ENCODE data around the gene CD19. TPM values are rescaled to one million over a fixed set of nuclear protein-coding genes. Genes with fewer than 3 reads are reported as not detected.

CD19 gene
- total RNA-seq, 1 donor from 2014 or later, result not detected

- H3K27me3 Mint-ChIP-seq (ENCODE audit: unreplicated experiment), result peaks cover 2% of the 10 kb centered on the region
- H3K9me3 Mint-ChIP-seq (ENCODE audit: unreplicated experiment), result no peaks in the 10 kb centered on the region
- H3K36me3 Mint-ChIP-seq (ENCODE audit: low read depth, unreplicated experiment), result no peaks in the 10 kb centered on the region
- TF ChIP-seq, protein P1, sequence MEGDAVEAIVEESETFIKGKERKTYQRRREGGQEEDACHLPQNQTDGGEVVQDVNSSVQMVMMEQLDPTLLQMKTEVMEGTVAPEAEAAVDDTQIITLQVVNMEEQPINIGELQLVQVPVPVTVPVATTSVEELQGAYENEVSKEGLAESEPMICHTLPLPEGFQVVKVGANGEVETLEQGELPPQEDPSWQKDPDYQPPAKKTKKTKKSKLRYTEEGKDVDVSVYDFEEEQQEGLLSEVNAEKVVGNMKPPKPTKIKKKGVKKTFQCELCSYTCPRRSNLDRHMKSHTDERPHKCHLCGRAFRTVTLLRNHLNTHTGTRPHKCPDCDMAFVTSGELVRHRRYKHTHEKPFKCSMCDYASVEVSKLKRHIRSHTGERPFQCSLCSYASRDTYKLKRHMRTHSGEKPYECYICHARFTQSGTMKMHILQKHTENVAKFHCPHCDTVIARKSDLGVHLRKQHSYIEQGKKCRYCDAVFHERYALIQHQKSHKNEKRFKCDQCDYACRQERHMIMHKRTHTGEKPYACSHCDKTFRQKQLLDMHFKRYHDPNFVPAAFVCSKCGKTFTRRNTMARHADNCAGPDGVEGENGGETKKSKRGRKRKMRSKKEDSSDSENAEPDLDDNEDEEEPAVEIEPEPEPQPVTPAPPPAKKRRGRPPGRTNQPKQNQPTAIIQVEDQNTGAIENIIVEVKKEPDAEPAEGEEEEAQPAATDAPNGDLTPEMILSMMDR (IDR thresholded peaks at IDR 0.05; ENCODE audit: unreplicated experiment), result no peak
- H3K4me3 Mint-ChIP-seq (ENCODE audit: unreplicated experiment), result no peak overlapping the region
- H3K27ac Mint-ChIP-seq (ENCODE audit: unreplicated experiment), result no peak overlapping the region
- H3K4me1 Mint-ChIP-seq (ENCODE audit: unreplicated experiment), result no peaks in the 10 kb centered on the region
- DNase-seq (ENCODE audit: low spot score), result no peak
Observed at GRCh38 chr16:28898942-28899341, 32.8 kb upstream of the CD19 start.

DNA sequence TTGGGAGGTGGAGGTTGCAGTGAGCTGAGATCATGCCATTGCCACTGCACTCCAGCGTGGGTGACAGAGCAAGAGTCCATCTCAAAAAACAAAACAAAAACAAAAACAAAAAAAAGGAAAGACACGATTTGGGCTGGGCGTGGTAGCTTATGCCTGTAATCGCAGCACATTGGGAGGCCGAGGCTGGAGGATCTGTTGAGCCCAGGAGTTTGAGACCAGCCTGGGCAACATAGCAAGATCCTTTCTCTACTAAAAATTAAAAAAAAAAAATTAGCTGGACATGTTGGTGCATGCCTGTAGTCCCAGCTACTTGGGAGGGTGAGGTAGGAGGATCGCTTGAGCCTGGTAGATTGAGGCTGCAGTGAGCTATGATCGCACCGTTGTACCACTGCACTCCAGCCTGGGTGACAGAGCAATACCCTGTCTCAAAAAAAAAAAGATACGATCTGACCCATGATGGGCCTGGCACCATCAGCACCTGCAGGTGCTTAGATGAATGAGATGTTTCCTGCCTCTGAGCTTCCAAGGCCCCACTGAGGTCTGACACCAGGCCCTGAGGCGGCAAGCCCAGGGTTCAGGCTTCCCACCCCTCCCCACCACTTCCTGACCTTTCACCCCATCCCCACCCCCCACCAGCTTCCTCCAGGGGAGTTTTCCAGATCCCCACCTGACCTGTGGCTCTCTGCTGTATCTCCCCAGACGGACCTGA, 31.7 kb upstream of the CD19 start:
- Mint-ChIP-seq H3K4me3 (ENCODE audit: unreplicated experiment) (no peak overlapping the region), H3K4me1 (ENCODE audit: unreplicated experiment) (no peaks in the 10 kb centered on the region), H3K36me3 (ENCODE audit: low read depth, unreplicated experiment) (no peaks in the 10 kb centered on the region), H3K27me3 (ENCODE audit: unreplicated experiment) (peaks cover 1% of the 10 kb centered on the region), H3K27ac (ENCODE audit: unreplicated experiment) (peak overlapping the region; percentile 36), H3K9me3 (ENCODE audit: unreplicated experiment) (no peaks in the 10 kb centered on the region)
- DNase-seq (ENCODE audit: low spot score), result no peak
- TF ChIP-seq, protein P1 (IDR thresholded peaks at IDR 0.05; ENCODE audit: unreplicated experiment), result no peak

GRCh38 chr16:28900601-28901000, 31.2 kb upstream of the CD19 start:
- Mint-ChIP-seq H3K27ac (ENCODE audit: unreplicated experiment) (no peak overlapping the region), H3K9me3 (ENCODE audit: unreplicated experiment) (no peaks in the 10 kb centered on the region), H3K27me3 (ENCODE audit: unreplicated experiment) (peaks cover 1% of the 10 kb centered on the region), H3K4me3 (ENCODE audit: unreplicated experiment) (no peak overlapping the region), H3K4me1 (ENCODE audit: unreplicated experiment) (no peaks in the 10 kb centered on the region), H3K36me3 (ENCODE audit: low read depth, unreplicated experiment) (no peaks in the 10 kb centered on the region)
- no peak for DNase-seq (ENCODE audit: low spot score)
- TF ChIP-seq, protein P1 (IDR thresholded peaks at IDR 0.05; ENCODE audit: unreplicated experiment), result no peak

GRCh38 chr16:28901862-28902261, 29.9 kb upstream of the CD19 start:
- H3K27me3 Mint-ChIP-seq (ENCODE audit: unreplicated experiment), result peaks cover 1% of the 10 kb centered on the region
- H3K4me1 Mint-ChIP-seq (ENCODE audit: unreplicated experiment), result no peaks in the 10 kb centered on the region
- H3K36me3 Mint-ChIP-seq (ENCODE audit: low read depth, unreplicated experiment), result no peaks in the 10 kb centered on the region
- no peak for DNase-seq (ENCODE audit: low spot score)
- no peak overlapping the region for H3K4me3 Mint-ChIP-seq (ENCODE audit: unreplicated experiment)
- TF ChIP-seq, protein P1 (IDR thresholded peaks at IDR 0.05; ENCODE audit: unreplicated experiment), result no peak
- H3K27ac Mint-ChIP-seq (ENCODE audit: unreplicated experiment), result no peak overlapping the region
- no peaks in the 10 kb centered on the region for H3K9me3 Mint-ChIP-seq (ENCODE audit: unreplicated experiment)

DNA sequence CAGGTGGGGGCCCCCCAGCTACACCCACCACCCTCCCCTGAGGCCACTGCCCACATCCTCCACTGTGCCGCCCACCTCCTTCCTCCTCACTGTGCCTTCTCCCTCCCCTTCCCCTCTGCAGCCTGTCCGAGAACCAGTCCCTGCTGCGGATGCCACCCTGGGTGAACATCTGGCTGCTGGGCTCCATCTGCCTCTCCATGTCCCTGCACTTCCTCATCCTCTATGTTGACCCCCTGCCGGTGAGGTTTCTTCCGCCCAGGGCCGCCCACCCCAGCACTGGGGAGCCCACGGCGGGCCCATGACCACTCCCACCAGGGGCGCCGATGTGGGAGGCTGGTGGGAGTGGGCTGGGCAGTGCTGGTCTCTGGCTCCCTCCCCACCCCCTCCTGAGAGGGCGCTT, 28.9 kb upstream of the CD19 start:
- Mint-ChIP-seq H3K27me3 (ENCODE audit: unreplicated experiment) (peaks cover 1% of the 10 kb centered on the region), H3K27ac (ENCODE audit: unreplicated experiment) (no peak overlapping the region), H3K9me3 (ENCODE audit: unreplicated experiment) (no peaks in the 10 kb centered on the region), H3K36me3 (ENCODE audit: low read depth, unreplicated experiment) (no peaks in the 10 kb centered on the region), H3K4me3 (ENCODE audit: unreplicated experiment) (no peak overlapping the region), H3K4me1 (ENCODE audit: unreplicated experiment) (no peaks in the 10 kb centered on the region)
- TF ChIP-seq, protein P1 (IDR thresholded peaks at IDR 0.05; ENCODE audit: unreplicated experiment), result no peak
- no peak for DNase-seq (ENCODE audit: low spot score)
